ENCODE results near the gene PPP1R27.
A peak's percentile ranks its signal among the peaks of the same experiment; 100 is the strongest.

Gene PPP1R27

DNA sequence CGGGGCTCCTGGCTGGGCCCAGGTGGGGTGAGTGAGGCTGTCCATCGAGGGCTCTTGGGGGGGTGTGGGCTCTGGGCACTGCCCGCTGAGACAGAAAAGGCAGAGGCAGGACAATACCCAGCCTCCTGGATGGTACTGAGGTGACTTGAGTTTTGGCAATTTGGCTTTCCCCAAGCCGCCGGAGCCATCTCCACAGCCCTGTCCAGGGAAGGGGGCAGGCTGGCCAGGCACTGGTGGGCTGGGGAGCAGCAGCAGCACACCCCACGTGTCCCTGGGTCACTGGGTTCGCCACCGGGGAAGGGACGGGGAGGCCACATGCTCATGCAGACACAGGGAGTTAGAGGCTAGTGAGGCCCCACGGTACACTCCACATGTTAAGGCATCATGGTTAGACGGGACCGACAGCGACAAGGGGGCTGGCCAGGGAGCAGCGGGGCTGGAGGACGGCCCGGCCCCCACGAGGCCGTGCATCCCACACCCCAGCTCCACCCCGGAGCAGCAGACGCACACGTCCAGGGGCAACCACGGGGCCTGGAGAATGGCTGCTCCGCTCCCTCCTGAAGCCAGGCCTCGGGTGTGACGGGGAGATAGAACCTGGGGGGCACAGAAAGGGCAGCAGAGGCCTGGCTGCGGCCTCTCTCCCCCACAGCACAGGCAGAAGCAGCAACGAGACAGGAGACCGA, 33.3 kb upstream of the PPP1R27 start:
- Histone ChIP-seq H3K4me3 (ENCODE audit: low read depth in 1 of 2, low read length in 2 of 2) (no peak overlapping the region), H3K4me1 (ENCODE audit: control insufficient read depth in 1 of 2, insufficient read depth in 2 of 2, low read length in 2 of 2) (peaks cover 0 to 61% of the 10 kb centered on the region in 2 donors), H3K27me3 (ENCODE audit: low read depth, low read length) (no peaks in the 10 kb centered on the region), H3K27ac (ENCODE audit: low read length) (no peak overlapping the region), H3K9me3 (ENCODE audit: control insufficient read depth in 1 of 2, low read length in 2 of 2) (no peaks in the 10 kb centered on the region), H3K36me3 (ENCODE audit: control insufficient read depth in 1 of 2, insufficient read depth in 2 of 2, low read length in 2 of 2) (peaks cover 0 to 25% of the 10 kb centered on the region in 2 donors)

DNA sequence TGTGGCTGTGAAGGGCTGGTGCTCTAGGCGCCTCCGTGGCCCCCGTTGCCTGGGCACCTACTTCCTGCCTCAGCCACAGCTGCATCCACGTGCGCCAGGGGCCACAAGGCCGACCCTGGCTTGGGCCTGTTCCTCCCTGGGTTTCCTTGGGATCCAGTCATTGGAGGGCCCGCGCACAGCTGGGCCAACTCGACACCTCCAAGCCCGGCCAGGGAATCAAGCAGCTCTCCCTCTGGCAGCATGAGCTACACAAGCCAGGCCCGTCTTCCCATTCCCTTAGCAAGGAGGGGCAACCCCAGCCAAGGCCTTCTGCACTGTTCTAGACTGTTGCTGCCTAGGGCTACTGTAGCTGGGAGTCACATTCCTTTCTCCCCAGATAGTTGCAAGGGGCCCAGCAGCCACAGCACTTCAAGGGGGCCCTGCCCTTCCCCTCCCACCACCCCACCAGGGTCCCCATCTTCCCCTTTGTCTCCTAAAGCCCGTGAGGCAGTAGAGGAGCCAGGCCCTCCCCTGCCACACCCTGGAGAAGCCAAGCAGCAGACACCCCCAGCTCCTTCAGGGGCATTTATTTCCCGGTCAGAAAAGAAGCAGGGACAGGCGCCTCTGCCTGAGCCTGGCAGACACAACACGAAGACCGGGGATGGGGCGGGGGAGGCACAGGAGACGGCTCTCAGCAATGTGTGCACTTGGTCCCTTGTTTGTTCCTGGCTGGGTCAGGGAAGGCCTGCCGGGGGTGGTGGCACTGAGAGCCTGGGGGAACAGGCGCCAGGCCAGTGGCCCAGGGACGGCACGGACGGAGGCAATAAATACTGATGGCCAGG, 32.5 kb upstream of the PPP1R27 start:
- H3K4me3 ChIP-seq (ENCODE audit: low read depth in 1 of 2, low read length in 2 of 2) = no peak overlapping the region
- peaks cover 0 to 25% of the 10 kb centered on the region in 2 donors for H3K36me3 ChIP-seq (ENCODE audit: control insufficient read depth in 1 of 2, insufficient read depth in 2 of 2, low read length in 2 of 2)
- no peaks in the 10 kb centered on the region for H3K27me3 ChIP-seq (ENCODE audit: low read depth, low read length)
- no peaks in the 10 kb centered on the region for H3K9me3 ChIP-seq (ENCODE audit: control insufficient read depth in 1 of 2, low read length in 2 of 2)
- peak overlapping the region; percentile 56 for H3K27ac ChIP-seq (ENCODE audit: low read length)
- peaks cover 0 to 62% of the 10 kb centered on the region in 2 donors for H3K4me1 ChIP-seq (ENCODE audit: control insufficient read depth in 1 of 2, insufficient read depth in 2 of 2, low read length in 2 of 2)

DNA sequence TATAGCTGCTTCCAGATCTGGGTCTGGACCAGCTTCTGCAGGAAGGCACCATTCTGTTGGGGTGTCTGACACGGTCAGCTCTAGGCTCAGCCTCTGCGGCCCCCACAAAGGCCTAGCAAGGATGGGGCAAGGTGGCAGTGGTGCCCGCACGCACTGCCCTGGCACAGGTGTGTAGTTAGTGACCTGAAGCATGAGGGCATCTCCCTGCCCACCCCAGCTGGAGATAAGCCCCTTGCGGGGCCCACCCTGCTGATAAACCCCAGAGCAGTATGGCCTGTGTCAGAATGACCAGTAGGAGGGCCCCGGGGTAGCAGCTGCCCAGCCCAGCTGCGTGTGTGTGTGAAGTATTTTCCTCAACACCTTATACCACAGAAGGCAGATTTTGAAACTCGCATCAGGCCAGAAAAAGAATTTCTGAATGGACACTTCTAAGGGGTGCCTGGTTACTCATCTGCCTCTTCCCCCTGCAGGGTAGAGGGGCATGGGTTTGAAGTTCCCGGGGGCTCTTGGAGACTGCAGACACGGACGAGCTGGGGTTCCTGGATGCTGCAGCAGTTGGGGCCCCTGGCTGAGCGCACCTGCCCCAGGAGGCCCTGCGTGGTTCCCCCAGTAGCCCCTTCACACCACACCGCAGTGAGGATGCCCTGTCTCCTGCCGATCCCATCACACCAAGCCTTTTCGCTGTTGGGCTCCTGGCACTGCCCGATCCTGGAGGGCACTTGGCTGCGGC, 31.8 kb upstream of the PPP1R27 start:
- Histone ChIP-seq H3K27me3 (ENCODE audit: low read depth, low read length) (no peaks in the 10 kb centered on the region), H3K9me3 (ENCODE audit: control insufficient read depth in 1 of 2, low read length in 2 of 2) (no peaks in the 10 kb centered on the region), H3K27ac (ENCODE audit: low read length) (peak overlapping the region; percentile 54), H3K4me1 (ENCODE audit: control insufficient read depth in 1 of 2, insufficient read depth in 2 of 2, low read length in 2 of 2) (peaks cover 0 to 65% of the 10 kb centered on the region in 2 donors), H3K36me3 (ENCODE audit: control insufficient read depth in 1 of 2, insufficient read depth in 2 of 2, low read length in 2 of 2) (peaks cover 0 to 25% of the 10 kb centered on the region in 2 donors), H3K4me3 (ENCODE audit: low read depth in 1 of 2, low read length in 2 of 2) (no peak overlapping the region)

- Histone ChIP-seq H3K4me3 (ENCODE audit: low read depth in 1 of 2, low read length in 2 of 2) (no peak overlapping the region), H3K36me3 (ENCODE audit: control insufficient read depth in 1 of 2, insufficient read depth in 2 of 2, low read length in 2 of 2) (peaks cover 0 to 31% of the 10 kb centered on the region in 2 donors)
These were observed 31.0 kb upstream of the PPP1R27 start for GRCh38 chr17:81865733-81866439.

DNA sequence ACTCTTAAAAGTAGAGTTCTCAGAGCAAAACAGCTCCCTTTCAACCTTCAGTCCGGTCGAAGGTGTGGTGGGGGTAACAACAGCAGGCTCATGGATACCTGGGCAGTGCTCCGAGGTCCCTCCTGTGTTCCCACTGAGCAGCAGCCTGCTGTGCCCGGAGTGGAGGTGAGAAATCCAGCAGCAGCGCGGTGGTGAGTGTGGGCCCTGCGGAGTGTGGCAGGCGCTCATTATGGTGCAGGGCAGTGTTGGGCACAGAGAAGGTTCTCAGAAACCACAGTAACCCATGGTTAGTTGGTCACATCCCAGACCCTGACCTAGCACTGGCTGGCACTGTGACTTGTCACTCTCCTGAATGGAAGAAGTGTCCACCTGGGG, 30.5 kb upstream of the PPP1R27 start:
- H3K27me3 ChIP-seq (ENCODE audit: low read depth, low read length) = no peaks in the 10 kb centered on the region
- no peak overlapping the region for H3K4me3 ChIP-seq (ENCODE audit: low read depth in 1 of 2, low read length in 2 of 2)
- peaks cover 0 to 68% of the 10 kb centered on the region in 2 donors for H3K4me1 ChIP-seq (ENCODE audit: control insufficient read depth in 1 of 2, insufficient read depth in 2 of 2, low read length in 2 of 2)
- no peaks in the 10 kb centered on the region for H3K9me3 ChIP-seq (ENCODE audit: control insufficient read depth in 1 of 2, low read length in 2 of 2)
- peaks cover 0 to 31% of the 10 kb centered on the region in 2 donors for H3K36me3 ChIP-seq (ENCODE audit: control insufficient read depth in 1 of 2, insufficient read depth in 2 of 2, low read length in 2 of 2)
- H3K27ac ChIP-seq (ENCODE audit: low read length) = peak overlapping the region; percentile 69

More at GRCh38 chr17:81865733-81866439, 31.0 kb upstream of the PPP1R27 start:
- no peaks in the 10 kb centered on the region for H3K27me3 ChIP-seq (ENCODE audit: low read depth, low read length)
- peaks cover 0 to 68% of the 10 kb centered on the region in 2 donors for H3K4me1 ChIP-seq (ENCODE audit: control insufficient read depth in 1 of 2, insufficient read depth in 2 of 2, low read length in 2 of 2)
- peak overlapping the region; percentile 69 for H3K27ac ChIP-seq (ENCODE audit: low read length)
- no peaks in the 10 kb centered on the region for H3K9me3 ChIP-seq (ENCODE audit: control insufficient read depth in 1 of 2, low read length in 2 of 2)

DNA sequence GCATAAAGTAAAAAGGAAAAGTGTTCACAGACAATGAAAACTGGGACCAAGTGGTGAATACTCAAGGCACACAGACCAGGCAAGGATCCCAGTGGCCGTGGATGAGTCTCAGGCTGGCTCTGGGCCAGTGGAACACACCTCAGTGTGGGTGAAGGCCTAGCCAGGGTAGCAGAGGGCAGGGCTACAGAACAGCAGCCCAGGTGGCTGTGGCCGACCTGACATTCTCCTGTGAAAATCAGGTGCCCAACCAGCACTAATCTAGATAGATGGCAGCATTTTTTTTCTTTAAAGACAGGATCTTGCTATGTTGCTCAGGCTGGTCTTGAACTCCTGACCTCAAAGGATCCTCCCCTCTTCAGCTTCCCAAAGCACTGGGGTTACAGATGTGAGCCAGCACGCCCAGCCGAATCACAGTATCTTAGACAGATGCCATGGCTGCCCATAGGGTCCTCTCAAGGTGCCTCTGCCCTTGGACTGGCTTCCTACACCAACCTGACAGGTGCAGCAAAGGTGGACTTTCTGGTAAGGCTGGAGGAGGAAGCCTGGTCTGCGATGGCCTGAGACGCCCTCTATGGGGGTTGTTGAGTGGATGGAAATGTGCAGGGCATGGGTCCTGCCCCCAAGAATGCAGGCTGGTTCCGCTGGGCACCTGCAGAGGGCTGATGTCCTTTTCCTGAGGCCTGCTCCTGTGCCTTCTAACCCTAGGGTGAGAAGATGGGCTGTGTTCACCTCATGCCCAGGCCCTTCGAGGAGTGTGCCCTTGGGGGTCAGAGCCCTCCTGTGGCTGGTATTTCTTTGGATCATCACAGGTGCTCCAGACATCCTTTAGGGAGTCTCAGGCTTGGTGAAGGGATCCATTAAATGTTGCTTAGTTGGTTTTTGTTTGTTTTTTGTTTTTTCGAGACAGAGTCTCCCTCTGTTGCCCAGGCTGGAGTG, 29.3 kb upstream of the PPP1R27 start:
- Histone ChIP-seq H3K27me3 (ENCODE audit: low read depth, low read length) (no peaks in the 10 kb centered on the region), H3K27ac (ENCODE audit: low read length) (peak overlapping the region; percentile 69), H3K36me3 (ENCODE audit: control insufficient read depth in 1 of 2, insufficient read depth in 2 of 2, low read length in 2 of 2) (peaks cover 0 to 31% of the 10 kb centered on the region in 2 donors), H3K4me1 (ENCODE audit: control insufficient read depth in 1 of 2, insufficient read depth in 2 of 2, low read length in 2 of 2) (peaks cover 4 to 63% of the 10 kb centered on the region in 2 donors), H3K9me3 (ENCODE audit: control insufficient read depth in 1 of 2, low read length in 2 of 2) (no peaks in the 10 kb centered on the region), H3K4me3 (ENCODE audit: low read depth in 1 of 2, low read length in 2 of 2) (no peak overlapping the region)

DNA sequence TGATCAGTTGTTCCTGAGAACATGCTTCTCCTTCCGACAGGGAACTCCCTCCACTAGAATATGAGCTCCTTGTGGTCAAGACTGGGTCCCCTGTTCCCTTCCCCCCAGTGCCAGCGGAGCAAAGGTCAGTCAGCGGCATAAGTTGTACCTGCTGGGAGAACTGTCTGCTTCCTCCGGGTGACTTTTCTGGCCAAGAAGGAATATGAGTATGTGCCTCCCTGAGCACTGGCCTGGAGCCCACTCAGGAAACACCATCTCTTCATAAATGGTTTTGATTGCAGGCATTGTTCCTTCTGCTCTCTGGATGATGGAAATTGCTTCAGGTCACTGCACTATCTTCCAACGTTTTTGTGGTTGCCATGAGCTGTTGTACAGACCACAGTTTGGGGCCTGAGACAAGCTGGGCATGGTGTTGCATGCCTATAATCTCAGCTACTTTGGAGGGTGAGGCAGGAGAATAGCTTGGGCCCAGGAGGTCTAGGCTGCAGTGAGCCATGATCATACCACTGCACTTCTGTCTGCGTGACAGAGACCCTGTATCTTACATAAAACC, 28.3 kb upstream of the PPP1R27 start:
- Histone ChIP-seq H3K27me3 (ENCODE audit: low read depth, low read length) (no peaks in the 10 kb centered on the region), H3K9me3 (ENCODE audit: control insufficient read depth in 1 of 2, low read length in 2 of 2) (no peaks in the 10 kb centered on the region), H3K36me3 (ENCODE audit: control insufficient read depth in 1 of 2, insufficient read depth in 2 of 2, low read length in 2 of 2) (peaks cover 0 to 24% of the 10 kb centered on the region in 2 donors), H3K27ac (ENCODE audit: low read length) (peak overlapping the region; percentile 29), H3K4me1 (ENCODE audit: control insufficient read depth in 1 of 2, insufficient read depth in 2 of 2, low read length in 2 of 2) (peaks cover 5 to 64% of the 10 kb centered on the region in 2 donors), H3K4me3 (ENCODE audit: low read depth in 1 of 2, low read length in 2 of 2) (no peak overlapping the region)

- Histone ChIP-seq H3K4me3 (ENCODE audit: low read depth in 1 of 2, low read length in 2 of 2) (peak overlapping the region; percentile 69 to 71), H3K27me3 (ENCODE audit: low read depth, low read length) (no peaks in the 10 kb centered on the region), H3K36me3 (ENCODE audit: control insufficient read depth in 1 of 2, insufficient read depth in 2 of 2, low read length in 2 of 2) (peaks cover 4 to 20% of the 10 kb centered on the region in 2 donors), H3K4me1 (ENCODE audit: control insufficient read depth in 1 of 2, insufficient read depth in 2 of 2, low read length in 2 of 2) (peaks cover 5 to 42% of the 10 kb centered on the region in 2 donors), H3K9me3 (ENCODE audit: control insufficient read depth in 1 of 2, low read length in 2 of 2) (no peaks in the 10 kb centered on the region), H3K27ac (ENCODE audit: low read length) (peak overlapping the region; percentile 94)
These were observed 26.1 kb upstream of the PPP1R27 start for GRCh38 chr17:81860756-81861568.

DNA sequence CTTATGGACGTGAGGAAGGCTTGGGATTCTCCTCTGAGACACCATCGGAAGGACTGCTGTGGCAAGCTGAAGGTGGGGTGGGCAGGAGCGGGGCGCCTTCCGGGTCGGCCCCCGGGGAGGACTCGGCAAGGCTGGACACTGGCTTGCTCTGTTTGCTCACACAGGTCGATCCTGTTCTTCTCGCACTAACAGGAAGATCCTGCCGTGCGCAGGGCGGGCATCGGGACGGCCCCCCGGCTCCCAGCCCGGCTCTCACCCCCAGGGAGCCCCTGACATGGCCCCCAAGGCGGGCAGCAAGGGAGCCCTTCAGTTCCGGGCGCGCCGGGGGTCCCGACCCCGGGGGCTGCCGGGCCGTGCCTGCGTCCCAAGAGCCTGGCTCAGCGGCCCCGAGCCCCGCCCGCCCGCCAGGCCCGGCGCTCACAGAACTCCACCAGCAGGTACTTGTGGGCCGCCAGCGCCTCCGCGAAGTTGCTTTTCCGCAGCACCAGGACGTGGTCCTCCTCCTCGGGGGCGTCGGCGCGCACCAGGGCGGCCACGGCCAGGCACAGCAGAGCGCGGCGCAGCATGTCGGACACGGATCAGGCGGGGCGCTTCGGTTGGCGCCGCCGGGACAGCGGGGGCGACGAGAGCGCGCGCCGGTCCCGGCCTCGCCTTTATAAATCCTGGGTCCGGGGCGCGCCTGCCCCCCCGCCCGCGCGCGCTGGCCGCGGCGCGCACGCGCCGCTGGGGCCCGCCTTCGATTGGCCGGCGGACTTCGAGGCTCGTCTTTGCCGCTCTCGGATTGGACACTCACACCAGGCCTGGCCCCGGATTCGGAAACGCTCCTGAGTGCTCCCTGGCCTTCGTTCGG, 25.3 kb upstream of the PPP1R27 start, which contains the start of gene P4HB:
Gene P4HB (minus strand): TSS at position 630 of the 850 bp plus-strand sequence. CDS start 64 bp downstream, at position 566.
- Histone ChIP-seq H3K4me1 (ENCODE audit: control insufficient read depth in 1 of 2, insufficient read depth in 2 of 2, low read length in 2 of 2) (peaks cover 5 to 42% of the 10 kb centered on the region in 2 donors), H3K4me3 (ENCODE audit: low read depth in 1 of 2, low read length in 2 of 2) (peak within 1 kb of the TSS; percentile 84 to 92), H3K9me3 (ENCODE audit: control insufficient read depth in 1 of 2, low read length in 2 of 2) (no peaks in the 10 kb centered on the region), H3K27me3 (ENCODE audit: low read depth, low read length) (no peaks in the 10 kb centered on the region), H3K36me3 (ENCODE audit: control insufficient read depth in 1 of 2, insufficient read depth in 2 of 2, low read length in 2 of 2) (peaks cover 10 to 21% of the 10 kb centered on the region in 2 donors), H3K27ac (ENCODE audit: low read length) (peak within 1 kb of the TSS; percentile 94)
